Aorta (tissue), 5 donors: ENCODE results near the gene GPT2. TPM values are rescaled to one million over a fixed set of nuclear protein-coding genes. Genes with fewer than 3 reads are reported as not detected.
"Not testable (repeated sequence)": the region's sequence is repeated elsewhere in the genome, so short reads cannot be mapped to it uniquely, and the experiment has no call there.

Experiments
- ATAC-seq: fragments of 200-7000 bp; cut with Tn5 transposase; one replicate; pipeline ENCODE4 v1.9.1; 2022; ENCODE audit warnings: moderate library complexity; ENCODE audit not compliant: low FRiP score
- DNase-seq, 2 donors: peaks; one replicate each; pipeline ENCODE4 v3.0.0-alpha.2; 2020
- H3K27ac ChIP-seq, 2 donors: one replicate each; pipeline ENCODE4 v1.5.1; 2013; ENCODE audit warnings: low read length in 2 of 2, mild to moderate bottlenecking in 2 of 2, moderate library complexity in 2 of 2, control low read depth in 1 of 2, inconsistent platforms in 1 of 2, low read depth in 1 of 2
- H3K27me3 ChIP-seq, 2 donors: one replicate each; pipeline ENCODE4 v1.6.1; 2013; ENCODE audit warnings: control low read depth in 1 of 2, low read length in 1 of 2, mild to moderate bottlenecking in 1 of 2, moderate library complexity in 1 of 2; ENCODE audit not compliant: insufficient read depth in 2 of 2, control insufficient read depth in 1 of 2
- H3K36me3 ChIP-seq, 2 donors: one replicate each; pipeline ENCODE4 v1.6.1; 2013; ENCODE audit warnings: control low read depth in 1 of 2, low read length in 1 of 2, mild to moderate bottlenecking in 1 of 2; ENCODE audit not compliant: insufficient read depth in 2 of 2, control insufficient read depth in 1 of 2
- H3K4me1 ChIP-seq, 2 donors: one replicate each; pipeline ENCODE4 v1.6.1; 2013; ENCODE audit warnings: low read length in 2 of 2, control low read depth in 1 of 2, mild to moderate bottlenecking in 1 of 2, moderate library complexity in 1 of 2; ENCODE audit not compliant: insufficient read depth in 2 of 2, control insufficient read depth in 1 of 2
- H3K4me3 ChIP-seq, 2 donors: one replicate each; pipeline ENCODE4 v1.5.1; 2013; ENCODE audit warnings: low read length in 2 of 2, control low read depth in 1 of 2, mild to moderate bottlenecking in 1 of 2
- H3K9me3 ChIP-seq: one replicate; pipeline ENCODE4 v1.6.1; 2013; ENCODE audit warnings: mild to moderate bottlenecking, low read length; ENCODE audit not compliant: control insufficient read depth
- WGBS, 2 donors: extraction: QIAGEN DNeasy Blood & Tissue Kit; methylation state at CpG; one replicate each; pipeline ENCODE4 v1.1.7; 2013; 5-methylcytosine and 5-hydroxymethylcytosine counted together
- intact Hi-C, 2 donors: fragments of 100-400 bp; cut with DNase I; formaldehyde crosslinking; loops; one replicate each; pipeline versions ENCODE4 v1.14.2 to v1.15.0; 2022
- polyA plus RNA-seq, 2 donors: library from polyadenylated mRNA; stranded (reverse); fragments of 200-250 nt; gene quantifications; one replicate each; pipeline ENCODE4 v1.2.3, GENCODE V29; 2013
- total RNA-seq, 2 donors: library from RNA; stranded (reverse); fragmentation: NEBNext Ultra II Directional; extraction: Animal tissue kit (Norgen Biotek cat#: 25700); gene quantifications; one replicate each; pipeline ENCODE4 v1.2.1, GENCODE V29; 2021
- donor health status: healthy with polysubstance abuse.
- donor health status: Bipolar disorder and iron deficiency.
- donor health status: DM: no; HTN: no; CAD: no.
- donor health status: DM: no; HTN: no; CAD: no.
- donor health status: DM: yes; HTN: yes; CAD: no.

Gene GPT2
- total and polyA plus RNA-seq, 4 donors, result 1.3 to 5.1 (median 2.0) TPM

GRCh38 chr16:46858151-46858550 lies 26.0 kb upstream of the GPT2 start:
- intact Hi-C loops, result loop anchor here in 1 of 2 donors (10.0 kb wide), 1 partner anchor 1307 kb away; no protein-coding TSS in a partner anchor
- Histone ChIP-seq H3K27me3 (no peaks in the 10 kb centered on the region), H3K4me3 (no peak overlapping the region), H3K36me3 (no peaks in the 10 kb centered on the region), H3K9me3 (peaks cover 2% of the 10 kb centered on the region), H3K4me1 (no peaks in the 10 kb centered on the region), H3K27ac (no peak overlapping the region)
- DNase-seq, result no peak
- 98 to 99% methylated on average over 6 of the region's 6 CpGs for WGBS, 2 donors
- no peak for ATAC-seq

- WGBS, 2 donors, result 89 to 90% methylated on average over 5 of the region's 5 CpGs
- H3K4me3 ChIP-seq, result no peak overlapping the region
- intact Hi-C loops, result loop anchor here in 1 of 2 donors (10.0 kb wide), 1 partner anchor 1305 kb away; no protein-coding TSS in a partner anchor
- no peaks in the 10 kb centered on the region for H3K27me3 ChIP-seq
- H3K9me3 ChIP-seq, result peaks cover 2% of the 10 kb centered on the region
- no peak overlapping the region for H3K27ac ChIP-seq
- no peaks in the 10 kb centered on the region for H3K4me1 ChIP-seq
- no peaks in the 10 kb centered on the region for H3K36me3 ChIP-seq
- DNase-seq (peak; percentile 55 to 71), ATAC-seq (no peak)
These were observed 24.4 kb upstream of the GPT2 start for GRCh38 chr16:46859719-46860152.

DNA sequence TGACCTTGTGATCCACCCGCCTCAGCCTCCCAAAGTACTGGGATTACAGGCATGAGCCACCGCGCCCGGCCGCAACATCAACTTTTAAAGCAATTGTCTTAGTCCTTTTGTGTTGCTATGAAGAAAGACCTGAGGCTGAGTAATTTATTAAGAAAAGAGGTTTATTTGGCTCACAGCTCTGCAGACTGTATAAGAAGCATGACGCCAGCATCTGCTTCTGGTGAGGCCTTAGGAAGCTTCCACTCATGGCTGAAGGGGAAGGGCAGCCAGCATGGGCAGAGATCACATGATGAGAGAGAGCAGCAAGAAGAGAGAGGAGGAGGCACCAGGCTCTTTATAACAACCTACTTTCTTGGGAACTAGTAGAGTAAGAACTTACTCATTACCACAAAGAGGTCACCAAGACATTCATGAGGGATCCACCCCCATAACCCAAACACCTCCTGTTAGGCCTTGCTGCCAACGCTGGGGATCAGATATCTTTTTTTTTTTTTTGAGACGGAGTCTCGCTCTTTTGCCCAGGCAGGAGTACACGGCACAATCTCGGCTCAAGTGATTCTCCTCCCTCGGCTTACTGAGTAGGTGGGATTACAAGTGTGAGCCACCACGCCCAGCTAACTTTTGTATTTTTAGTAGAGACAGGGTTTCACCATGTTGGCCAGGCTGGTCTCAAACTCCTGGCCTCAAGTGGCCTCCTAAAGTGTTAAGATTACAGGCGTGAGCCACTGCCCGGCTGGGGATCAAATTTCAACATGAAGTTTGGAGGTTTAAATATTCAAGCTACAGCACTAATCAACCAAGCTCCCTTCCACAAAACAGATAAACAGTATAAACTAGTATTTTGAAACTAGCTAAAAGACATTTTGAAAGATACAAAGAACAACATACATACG lies 21.4 kb upstream of the GPT2 start:
- no peak for ATAC-seq
- WGBS, 2 donors, result 91 to 93% methylated on average over 16 of the region's 16 CpGs
- intact Hi-C loops, result no loop called here

DNA sequence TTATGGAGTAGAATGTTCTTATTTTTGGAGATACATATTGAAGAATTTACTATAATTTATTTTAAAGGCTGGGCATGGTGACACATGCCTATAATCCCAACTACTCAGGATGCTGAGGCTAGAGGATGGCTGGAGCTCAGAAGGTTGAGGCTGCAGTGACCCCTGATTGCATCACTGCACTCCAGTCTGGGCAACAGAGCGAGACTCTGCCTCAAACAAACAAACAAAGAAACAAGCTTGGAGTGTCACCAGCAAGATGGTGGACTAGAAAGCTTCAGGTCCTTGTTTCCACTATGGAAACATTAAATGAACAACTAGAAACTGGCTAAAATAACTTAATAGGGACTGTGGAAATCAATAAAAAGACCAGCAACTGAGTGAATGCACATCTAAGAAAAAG lies 17.9 kb upstream of the GPT2 start:
- DNase-seq, result no peak
- H3K36me3 ChIP-seq, result no peaks in the 10 kb centered on the region
- H3K4me1 ChIP-seq, result no peaks in the 10 kb centered on the region
- peaks cover 0 to 1% of the 10 kb centered on the region in 2 donors for H3K27me3 ChIP-seq
- H3K4me3 ChIP-seq, result no peak overlapping the region
- intact Hi-C loops, result no loop called here
- ATAC-seq, result no peak
- H3K27ac ChIP-seq, result no peak overlapping the region
- H3K9me3 ChIP-seq, result peaks cover 2% of the 10 kb centered on the region
- whole genome bisulfite sequencing, 2 donors, result 58 to 69% methylated on average over 1 of the region's 1 CpG

More for the DNA sequence above, 21.4 kb upstream of the GPT2 start:
- no peak for DNase-seq
- Histone ChIP-seq H3K27me3 (no peaks in the 10 kb centered on the region), H3K27ac (no peak overlapping the region), H3K4me3 (no peak overlapping the region), H3K36me3 (no peaks in the 10 kb centered on the region), H3K4me1 (no peaks in the 10 kb centered on the region), H3K9me3 (peaks cover 2% of the 10 kb centered on the region)

DNA sequence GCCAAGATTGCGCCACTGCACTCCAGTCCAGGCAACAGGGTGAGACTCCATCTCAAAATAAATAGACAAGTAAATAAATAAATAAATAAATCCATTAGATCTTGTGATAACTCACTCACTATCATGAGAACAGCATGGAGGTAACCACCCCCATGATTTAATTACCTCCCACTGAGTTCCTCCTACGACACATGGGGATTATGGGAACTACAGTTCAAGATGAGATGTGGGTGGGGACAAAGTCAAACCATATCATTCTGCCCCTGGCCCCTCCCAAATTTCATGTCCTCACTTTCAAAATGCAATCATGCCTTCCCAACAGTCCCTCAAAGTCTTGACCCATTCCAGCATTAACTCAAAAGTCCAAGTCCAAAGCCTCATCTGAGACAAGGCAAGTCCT lies 16.7 kb upstream of the GPT2 start:
- H3K9me3 ChIP-seq, H3K27me3 ChIP-seq, H3K4me1 ChIP-seq, H3K27ac ChIP-seq, ATAC-seq, intact Hi-C loops, H3K36me3 ChIP-seq, DNase-seq, H3K4me3 ChIP-seq: not testable (repeated sequence)
- WGBS, 2 donors, result 97% methylated on average over 2 of the region's 2 CpGs

DNA sequence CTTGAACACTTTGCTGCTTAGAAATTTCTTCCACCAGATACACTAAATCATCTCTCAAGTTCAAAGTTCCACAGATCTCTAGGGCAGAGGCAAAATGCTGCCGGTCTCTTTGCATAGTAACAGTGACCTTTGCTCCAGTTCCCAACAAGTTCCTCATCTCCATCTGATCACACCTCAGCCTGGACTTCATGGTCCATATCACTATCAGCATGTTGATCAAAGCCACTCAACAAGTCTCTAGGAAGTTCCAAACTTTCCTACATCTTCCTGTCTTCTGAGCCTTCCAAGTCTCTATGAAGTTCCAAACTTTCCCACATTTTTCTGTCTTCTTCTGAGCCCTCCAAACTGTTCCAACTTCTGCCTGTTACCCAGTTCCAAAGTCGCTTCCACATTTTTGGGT lies 15.3 kb upstream of the GPT2 start:
- H3K9me3 ChIP-seq, ATAC-seq, H3K4me3 ChIP-seq, H3K27me3 ChIP-seq, H3K36me3 ChIP-seq, DNase-seq, intact Hi-C loops, H3K27ac ChIP-seq, H3K4me1 ChIP-seq: not testable (repeated sequence)
- 74 to 83% methylated on average over 2 of the region's 2 CpGs for WGBS, 2 donors

GRCh38 chr16:46871597-46871996 lies 12.6 kb upstream of the GPT2 start:
- Histone ChIP-seq H3K9me3 (no peaks in the 10 kb centered on the region), H3K27me3 (peaks cover 0 to 1% of the 10 kb centered on the region in 2 donors), H3K36me3 (no peaks in the 10 kb centered on the region), H3K4me1 (no peaks in the 10 kb centered on the region), H3K4me3 (no peak overlapping the region), H3K27ac (no peak overlapping the region)
- DNase-seq, result no peak
- ATAC-seq, result no peak
- intact Hi-C loops, result no loop called here
- WGBS, 2 donors, result 73 to 76% methylated on average over 8 of the region's 8 CpGs

DNA sequence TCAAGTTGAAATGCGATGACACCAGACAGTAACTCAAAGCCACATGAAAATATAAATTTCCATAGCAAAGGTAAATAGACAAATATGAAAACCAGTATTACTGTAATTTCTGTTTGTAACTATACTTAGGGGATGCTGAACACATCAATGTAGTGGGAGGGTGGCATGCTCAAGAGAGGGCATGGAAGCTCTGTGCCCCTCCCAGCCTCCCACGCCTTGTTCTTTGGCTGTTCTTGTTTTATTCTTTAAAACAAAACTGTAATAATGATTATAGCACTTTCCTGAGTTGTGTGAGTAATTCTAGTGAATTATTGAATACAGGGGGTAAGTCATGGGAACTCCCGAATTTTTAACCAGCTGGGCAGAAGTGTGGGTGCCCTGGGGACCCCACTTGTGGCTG lies 11.0 kb upstream of the GPT2 start:
- Histone ChIP-seq H3K36me3 (no peaks in the 10 kb centered on the region), H3K9me3 (no peaks in the 10 kb centered on the region), H3K27ac (no peak overlapping the region), H3K4me3 (no peak overlapping the region), H3K27me3 (peaks cover 0 to 1% of the 10 kb centered on the region in 2 donors), H3K4me1 (no peaks in the 10 kb centered on the region)
- intact Hi-C loops, result no loop called here
- 90 to 92% methylated on average over 3 of the region's 3 CpGs for WGBS, 2 donors
- DNase-seq (no peak), ATAC-seq (no peak)

DNA sequence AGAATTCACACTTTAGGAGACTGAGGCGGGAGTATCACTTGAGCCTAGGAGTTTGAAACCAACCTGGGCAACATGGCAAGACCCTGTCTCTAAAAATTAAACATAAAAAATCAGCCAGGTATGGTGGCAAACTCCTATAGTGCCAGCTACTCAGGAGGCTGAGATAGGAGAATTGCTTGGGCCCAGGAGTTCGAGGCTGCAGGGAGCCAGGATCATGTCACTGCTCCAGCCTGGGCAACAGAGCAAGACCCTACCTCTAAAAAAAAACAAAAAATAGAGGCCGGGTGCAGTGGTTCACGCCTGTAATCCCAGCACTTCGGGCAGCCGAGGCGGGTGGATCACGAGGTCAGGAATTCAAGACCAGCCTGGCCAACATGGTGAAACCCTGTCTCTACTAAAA lies 8.9 kb upstream of the GPT2 start:
- no peak overlapping the region for H3K4me3 ChIP-seq
- H3K27me3 ChIP-seq, result no peaks in the 10 kb centered on the region
- intact Hi-C loops, result no loop called here
- no peaks in the 10 kb centered on the region for H3K9me3 ChIP-seq
- no peaks in the 10 kb centered on the region for H3K36me3 ChIP-seq
- ATAC-seq (no peak), DNase-seq (no peak)
- 95 to 97% methylated on average over 8 of the region's 8 CpGs for WGBS, 2 donors
- no peak overlapping the region for H3K27ac ChIP-seq
- H3K4me1 ChIP-seq, result no peaks in the 10 kb centered on the region
